Fibroblast of the aortic adventitia (primary cell): ENCODE results near the gene C18orf63. TPM values are rescaled to one million over a fixed set of nuclear protein-coding genes. Genes with fewer than 3 reads are reported as not detected.

ENCODE experiments used
- DNase-seq: peaks from one replicate; pipeline ENCODE4 v3.0.0-alpha.2; 2010; ENCODE audit warnings: low read depth
- H3K4me3 ChIP-seq: 2 replicates; pipeline ENCODE4 v1.5.1; 2011; ENCODE audit warnings: low read depth, mild to moderate bottlenecking, control low read depth, low read length, moderate library complexity
- total RNA-seq: library from RNA; depleted of rRNA; stranded (reverse); fragments of >200 nt; gene quantifications from 2 replicates; pipeline ENCODE4 v1.2.3, GENCODE V29; 2012; ENCODE audit warnings: low replicate concordance
- TF ChIP-seq, protein P1 (sequence below): IDR thresholded peaks from 2 replicates; pipeline ENCODE4 v1.5.1; 2011; ENCODE audit warnings: mild to moderate bottlenecking, low read length, control low read depth, inconsistent platforms; ENCODE audit not compliant: insufficient read depth

The C18orf63 gene
- total RNA-seq, 1 donor, result not detected

DNA sequence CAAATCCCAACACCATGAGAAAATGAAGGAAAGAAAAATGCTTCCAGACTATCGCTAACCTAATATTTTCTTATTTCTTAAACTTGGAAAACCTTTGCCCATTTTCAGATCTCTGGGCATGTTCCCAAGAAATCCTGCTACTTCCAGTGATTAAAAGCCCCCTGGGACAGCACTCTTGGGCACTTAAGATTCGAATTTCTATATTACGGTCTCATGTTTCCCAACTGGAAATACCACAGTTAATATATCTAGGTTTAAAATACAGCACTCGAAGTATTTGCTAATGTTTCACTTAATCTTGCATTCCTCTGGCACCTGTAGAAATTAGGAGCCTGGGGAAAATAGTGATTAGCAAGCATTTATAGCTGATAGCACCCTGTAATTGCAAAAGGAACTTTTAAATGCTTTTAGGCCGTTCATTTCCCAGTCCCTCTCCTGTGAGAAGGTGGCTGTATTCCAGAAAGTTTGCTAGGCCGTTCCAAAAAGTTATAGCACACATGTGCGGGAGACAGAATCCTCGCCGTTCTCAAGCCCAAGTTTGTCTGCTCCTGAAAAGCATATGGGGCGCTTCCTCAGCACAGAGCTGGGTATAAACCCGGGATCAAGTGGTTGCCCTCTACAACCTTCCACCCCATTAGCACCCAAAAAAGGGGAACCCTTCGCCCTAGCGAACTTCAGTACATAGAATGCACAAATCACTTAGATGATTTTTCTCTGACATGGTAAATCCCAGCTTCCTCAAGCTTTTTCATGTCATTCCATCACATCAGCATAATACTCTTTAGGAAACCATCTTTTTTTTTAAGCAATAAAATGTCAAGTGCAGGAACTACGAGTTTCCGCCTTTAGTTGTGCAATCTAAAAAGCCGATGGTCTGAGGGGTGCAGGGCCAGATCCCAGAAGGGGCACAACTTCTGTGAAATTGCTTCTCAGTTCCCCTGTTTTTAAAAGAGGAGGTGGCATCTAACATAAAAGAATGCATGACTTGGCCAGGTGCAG, 80.8 kb downstream of the C18orf63 start:
- no peak overlapping the region for H3K4me3 ChIP-seq
- TF ChIP-seq, protein P1, sequence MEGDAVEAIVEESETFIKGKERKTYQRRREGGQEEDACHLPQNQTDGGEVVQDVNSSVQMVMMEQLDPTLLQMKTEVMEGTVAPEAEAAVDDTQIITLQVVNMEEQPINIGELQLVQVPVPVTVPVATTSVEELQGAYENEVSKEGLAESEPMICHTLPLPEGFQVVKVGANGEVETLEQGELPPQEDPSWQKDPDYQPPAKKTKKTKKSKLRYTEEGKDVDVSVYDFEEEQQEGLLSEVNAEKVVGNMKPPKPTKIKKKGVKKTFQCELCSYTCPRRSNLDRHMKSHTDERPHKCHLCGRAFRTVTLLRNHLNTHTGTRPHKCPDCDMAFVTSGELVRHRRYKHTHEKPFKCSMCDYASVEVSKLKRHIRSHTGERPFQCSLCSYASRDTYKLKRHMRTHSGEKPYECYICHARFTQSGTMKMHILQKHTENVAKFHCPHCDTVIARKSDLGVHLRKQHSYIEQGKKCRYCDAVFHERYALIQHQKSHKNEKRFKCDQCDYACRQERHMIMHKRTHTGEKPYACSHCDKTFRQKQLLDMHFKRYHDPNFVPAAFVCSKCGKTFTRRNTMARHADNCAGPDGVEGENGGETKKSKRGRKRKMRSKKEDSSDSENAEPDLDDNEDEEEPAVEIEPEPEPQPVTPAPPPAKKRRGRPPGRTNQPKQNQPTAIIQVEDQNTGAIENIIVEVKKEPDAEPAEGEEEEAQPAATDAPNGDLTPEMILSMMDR, result no peak
- DNase-seq, result peak; percentile 68

DNA sequence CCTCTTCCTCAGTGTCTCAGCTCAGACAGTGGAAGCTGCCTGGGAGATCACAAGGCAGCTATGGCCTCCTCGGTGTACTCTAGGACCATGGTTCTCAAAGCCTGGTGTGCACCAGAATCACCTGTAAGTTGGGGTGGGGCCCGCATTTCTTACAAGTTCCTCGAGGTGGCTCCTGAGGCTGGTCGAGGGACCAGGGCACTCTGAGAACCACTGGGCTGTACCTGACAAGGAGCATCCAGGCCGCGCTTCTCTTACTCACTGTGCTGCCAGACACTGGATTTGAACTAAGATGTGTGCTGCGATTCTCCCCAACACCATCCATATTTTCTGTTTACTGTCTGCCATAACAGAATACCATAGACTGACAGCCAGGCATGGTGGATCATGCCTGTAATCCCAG, 81.9 kb downstream of the C18orf63 start:
- H3K4me3 ChIP-seq, result no peak overlapping the region
- no peak for DNase-seq
- TF ChIP-seq, protein P1, result no peak

DNA sequence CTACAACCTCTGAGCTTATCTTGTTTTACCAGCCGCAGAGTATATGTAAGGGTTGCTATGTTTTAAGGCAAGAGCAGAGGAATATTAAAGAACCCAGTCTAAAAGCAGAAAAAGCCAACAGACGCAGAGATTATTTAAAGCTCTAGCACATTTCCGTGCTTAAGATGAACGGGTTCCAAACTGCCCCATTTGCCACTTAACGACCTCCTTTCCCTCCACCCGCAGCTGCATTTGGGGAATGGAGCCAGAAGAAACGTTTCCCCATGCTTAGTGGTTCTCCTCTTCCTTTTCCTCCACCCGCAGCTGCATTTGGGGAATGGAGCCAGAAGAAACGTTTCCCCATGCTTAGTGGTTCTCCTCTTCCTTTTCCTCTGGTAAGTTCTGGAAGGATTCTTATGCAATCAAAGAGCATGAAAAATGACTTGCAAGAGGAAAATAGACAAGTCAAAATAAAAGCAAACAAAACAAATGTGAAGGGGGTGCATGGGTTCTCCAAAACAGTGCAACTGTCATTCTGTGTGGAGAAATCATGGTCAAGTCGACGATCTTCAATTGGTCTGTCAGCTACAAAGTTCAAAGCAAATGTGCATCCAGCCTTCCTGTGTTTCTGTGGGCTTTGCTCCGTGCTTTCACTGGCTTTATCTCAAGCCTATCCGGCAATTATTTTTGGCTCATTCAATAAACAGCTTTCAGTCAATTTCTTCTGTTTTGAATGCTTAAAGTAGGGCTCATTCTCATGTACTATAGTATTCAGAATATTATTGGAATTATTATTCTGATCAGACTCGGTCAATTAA, 83.7 kb downstream of the C18orf63 start:
- H3K4me3 ChIP-seq, result no peak overlapping the region
- no peak for DNase-seq
- TF ChIP-seq, protein P1, result no peak

DNA sequence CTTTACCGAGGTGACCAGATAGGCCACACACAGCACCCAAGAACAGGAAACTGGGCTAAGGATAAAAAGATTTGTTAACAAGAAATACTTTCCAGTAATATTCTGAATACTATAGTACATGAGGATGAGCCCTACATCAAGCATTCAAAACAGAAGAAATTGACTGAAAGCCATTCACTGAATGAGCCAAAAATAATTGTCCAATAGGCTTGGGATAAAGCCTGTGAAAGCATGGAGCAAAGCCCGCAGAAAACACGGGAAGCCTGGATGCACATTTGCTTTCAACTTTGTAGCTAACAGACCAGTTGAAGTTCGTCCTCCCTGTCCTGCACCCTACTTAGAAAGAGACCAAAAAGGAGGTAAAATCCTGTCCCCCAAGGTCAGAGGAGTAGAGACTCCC, 85.2 kb downstream of the C18orf63 start:
- TF ChIP-seq, protein P1, result no peak
- H3K4me3 ChIP-seq, result no peak overlapping the region
- no peak for DNase-seq

DNA sequence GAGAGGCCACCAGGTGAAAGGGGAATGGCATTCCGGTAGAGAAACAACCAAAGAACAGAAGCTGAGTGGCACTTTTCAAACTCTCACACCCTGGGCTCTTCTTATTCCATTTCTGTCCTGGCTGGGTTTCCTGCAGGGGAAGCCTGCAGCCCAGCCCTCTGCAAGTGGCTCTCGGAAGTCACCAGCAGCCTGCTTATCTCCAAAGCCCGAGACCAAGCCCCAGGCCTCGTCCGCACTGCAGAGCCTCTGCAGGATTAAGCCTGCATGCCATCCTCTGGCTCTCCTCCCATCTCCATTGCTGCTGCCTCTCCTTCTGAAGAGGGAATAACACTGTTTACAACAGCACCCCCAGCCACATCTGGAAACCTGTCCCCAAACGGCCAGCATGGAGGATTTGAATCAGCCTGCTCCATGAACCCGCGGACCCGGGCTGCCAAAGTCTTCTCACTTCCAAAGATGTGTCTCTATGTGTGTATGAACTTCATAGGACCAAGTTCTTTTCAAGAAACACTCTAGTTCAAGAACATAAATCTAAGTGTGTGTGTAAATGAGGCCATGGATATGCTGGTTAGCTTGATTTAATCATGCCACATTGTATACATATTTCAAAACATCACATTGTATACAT, 87.3 kb downstream of the C18orf63 start:
- TF ChIP-seq, protein P1, result no peak
- DNase-seq, result no peak
- H3K4me3 ChIP-seq, result no peak overlapping the region

DNA sequence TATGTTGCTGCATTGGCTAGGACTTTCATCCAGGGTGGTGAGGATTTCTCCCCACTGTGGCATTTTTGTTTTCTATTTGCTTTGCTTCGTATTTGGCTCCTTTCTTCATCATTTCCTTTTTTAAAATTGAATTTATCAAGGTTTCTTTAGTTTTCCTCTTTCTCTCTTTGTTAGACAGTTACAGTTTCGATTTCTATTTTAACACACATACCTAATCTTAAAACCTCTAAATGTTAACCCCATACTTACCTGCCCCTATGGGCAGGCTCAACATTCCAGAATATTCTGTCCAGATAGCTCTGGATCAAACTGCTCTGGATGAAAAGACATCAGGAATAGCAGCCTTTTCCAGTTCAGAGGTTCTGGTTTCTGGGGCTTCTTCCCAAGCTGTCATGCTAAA, 92.2 kb downstream of the C18orf63 start:
- DNase-seq, result no peak
- H3K4me3 ChIP-seq, result no peak overlapping the region
- TF ChIP-seq, protein P1, result no peak

Other genes starting within 250 kb of the C18orf63 start
- gene FBXO15, start 168.0 kb upstream of the C18orf63 start, total RNA-seq, result 0.27 and 0.49 TPM in 2 replicates
- gene TIMM21, start 167.3 kb upstream of the C18orf63 start, total RNA-seq, result 6.5 and 34.5 TPM in 2 replicates
- gene CYB5A, start 23.9 kb upstream of the C18orf63 start, total RNA-seq, result 38.8 and 89.2 TPM in 2 replicates
- gene DIPK1C, start 141.5 kb downstream of the C18orf63 start, total RNA-seq, result not detected in 2 replicates
- gene CNDP2, start 180.5 kb downstream of the C18orf63 start, total RNA-seq, result 38.0 and 75.6 TPM in 2 replicates
- not detected in 2 replicates for gene CNDP1, start 218.7 kb downstream of the C18orf63 start, total RNA-seq